Measurements from ENCODE around the gene TTI1.
"Not testable (repeated sequence)": the region's sequence is repeated elsewhere in the genome, so short reads cannot be mapped to it uniquely, and the experiment has no call there.

TTI1 gene

DNA sequence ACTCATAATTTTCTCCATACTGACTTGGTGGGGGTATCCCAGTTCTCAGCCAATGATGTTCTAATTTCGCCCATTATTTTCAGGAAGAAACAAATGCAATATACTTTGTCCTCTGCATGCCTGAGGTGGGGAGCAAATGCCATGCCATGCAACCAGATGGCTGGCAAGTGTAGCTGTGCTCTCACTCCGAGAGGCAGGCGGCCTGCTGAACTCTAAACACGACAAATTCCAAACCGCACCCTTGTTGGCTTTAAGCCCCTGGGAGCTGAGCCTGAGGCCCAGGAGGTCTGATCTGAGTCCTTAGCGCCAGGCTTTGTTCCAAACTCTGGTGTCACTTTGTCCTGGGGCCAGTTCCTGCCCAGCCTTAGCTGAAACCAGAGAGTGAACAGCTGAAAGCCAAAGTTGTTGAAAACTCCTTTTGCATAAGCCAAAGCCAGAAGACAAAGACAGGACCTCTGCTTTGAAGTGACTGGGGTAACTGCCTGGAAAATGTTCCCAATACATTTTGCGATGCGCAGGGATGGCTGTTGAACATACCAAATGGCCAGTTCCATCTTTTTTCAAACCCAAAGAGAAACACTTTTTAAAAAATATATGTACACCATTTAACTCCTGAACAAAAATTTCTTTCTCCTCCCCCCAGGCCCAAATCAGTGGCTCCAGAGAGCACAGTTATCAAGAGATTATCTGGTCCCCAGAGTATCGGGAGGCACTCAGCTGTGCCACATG lies 46.2 kb downstream of the TTI1 start:
- no peak for DNase-seq

DNA sequence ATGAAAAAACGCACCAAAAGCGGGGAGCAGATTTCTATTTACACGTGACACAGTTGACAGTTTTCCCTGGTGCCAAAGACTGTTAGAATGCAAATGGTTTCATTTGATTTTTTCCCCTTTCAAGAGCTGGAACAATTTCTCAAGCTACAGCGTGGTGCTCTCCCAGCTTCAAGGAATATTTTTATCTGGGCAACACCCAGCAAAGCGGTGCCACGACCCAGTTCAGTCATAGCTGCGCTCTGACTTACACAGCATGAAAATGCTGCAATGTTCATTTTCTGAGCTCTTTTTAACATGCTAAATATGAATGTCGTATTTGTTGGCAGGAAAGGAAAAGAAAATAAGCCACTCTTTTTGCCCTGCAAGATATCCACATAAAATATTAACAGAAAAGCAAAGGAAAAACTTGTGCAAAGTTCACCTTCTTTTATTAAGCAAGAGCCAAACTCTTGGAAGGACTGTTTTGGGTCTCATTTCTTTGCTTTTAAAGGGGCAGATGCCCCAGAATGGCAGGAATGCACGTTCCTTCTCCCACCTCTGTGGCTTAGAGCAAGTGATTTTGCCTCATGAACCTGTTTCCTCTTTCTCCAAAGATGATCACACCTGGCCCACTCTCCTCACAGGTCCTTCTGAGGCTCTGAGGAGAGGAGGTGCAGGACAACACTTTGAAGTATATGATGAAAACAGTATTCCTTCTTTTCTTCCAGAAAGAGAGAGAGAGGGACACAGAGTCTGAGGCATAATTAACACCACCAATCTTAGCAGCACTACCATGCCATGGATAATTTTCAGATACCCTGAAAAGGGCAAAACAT lies 47.0 kb downstream of the TTI1 start:
- no peak for DNase-seq

DNA sequence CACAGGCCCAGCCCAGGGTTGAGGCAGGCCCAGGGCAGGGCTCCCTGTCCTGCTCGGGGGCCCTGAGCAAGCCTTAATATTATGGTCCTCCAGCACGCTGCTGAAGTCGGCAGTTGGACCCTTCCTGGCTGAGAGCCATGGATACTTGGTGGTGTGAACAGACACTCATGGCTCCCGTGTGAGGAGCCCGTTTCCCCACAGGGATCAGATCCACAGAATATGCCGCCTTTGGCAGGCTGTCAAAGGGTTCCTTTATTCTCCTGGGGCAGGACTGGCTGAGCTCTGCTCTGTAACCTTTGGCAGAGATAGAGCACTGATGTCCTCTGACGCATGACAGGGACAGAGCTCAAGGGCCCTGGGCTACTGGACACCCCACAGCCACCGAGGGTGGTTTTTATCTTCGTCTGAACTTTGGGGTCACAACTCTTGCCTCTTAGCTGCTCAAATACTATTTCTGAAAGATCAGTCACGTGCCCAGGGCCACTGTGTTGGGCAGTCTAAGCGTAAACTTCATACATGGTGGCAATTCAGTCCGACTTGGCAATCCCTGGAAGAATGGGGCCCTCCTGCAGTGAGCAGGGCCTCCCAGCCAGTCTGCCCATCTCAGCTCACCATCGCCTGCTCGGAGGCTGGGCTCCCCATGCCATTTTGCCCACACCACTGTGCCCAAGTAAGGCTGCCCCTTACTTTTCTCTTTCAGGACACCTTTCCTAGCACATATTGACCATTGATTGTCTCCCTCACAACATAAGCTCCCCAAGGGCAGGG lies 49.1 kb downstream of the TTI1 start:
- no peak for DNase-seq

DNA sequence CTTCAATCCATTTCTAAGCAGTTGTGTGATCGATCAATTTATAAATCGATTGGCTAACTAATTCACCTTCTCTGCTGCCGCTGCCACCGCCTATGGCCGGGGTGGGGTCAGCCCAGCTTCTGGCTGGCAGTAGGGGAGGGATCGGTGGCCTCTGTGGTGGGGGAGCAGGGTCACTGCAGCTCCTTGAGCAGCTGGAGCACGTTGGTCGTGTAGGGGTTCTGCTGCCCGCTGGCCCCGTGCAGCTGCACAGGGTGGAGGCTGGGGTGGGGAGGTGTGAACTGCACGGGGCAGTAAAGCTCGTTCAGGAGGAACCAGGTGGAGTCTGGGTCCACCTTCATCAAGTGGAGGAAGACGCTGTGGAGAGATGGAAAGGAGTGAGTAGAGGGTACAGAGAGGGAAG lies 50.0 kb downstream of the TTI1 start:
- DNase-seq: no peak

DNA sequence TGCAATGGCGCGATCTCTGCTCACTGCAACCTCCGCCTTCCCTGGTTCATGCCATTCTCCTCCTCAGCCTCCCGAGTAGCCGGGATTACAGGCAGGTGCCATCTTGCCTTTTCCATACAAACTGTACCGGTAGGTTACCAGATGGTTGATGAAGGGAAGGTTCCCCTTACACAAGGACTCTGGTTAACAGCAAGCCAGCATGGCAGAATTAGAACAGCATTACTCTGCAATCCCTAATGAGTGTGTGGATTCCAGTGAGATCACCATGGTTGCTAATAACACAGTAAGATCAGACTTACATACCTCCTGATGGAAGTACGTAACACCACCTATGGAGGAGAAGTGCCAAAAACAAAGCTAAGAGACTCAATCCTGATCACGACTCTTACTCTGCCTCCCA lies 51.7 kb downstream of the TTI1 start:
- DNase-seq: no peak

DNA sequence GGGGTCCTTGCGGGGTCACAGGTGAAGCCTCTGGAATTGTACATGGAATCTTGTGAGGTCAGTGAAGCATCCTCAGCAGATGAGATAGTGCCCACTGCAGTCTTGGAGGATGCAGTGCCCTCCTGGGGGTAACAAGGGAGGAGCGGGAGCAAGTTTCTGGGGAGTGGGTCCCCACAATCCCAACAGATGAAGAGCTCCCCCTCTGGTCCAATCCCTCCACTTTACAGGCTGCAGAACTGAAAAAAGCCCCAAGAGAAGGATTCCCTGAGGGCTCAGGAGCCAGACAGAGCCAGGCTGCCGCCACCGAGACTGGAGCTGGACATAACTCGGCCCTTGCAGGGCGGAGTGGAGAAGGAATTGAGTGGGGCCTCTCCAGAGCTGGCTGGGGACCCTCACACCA lies 52.4 kb downstream of the TTI1 start:
- no peak for DNase-seq

DNA sequence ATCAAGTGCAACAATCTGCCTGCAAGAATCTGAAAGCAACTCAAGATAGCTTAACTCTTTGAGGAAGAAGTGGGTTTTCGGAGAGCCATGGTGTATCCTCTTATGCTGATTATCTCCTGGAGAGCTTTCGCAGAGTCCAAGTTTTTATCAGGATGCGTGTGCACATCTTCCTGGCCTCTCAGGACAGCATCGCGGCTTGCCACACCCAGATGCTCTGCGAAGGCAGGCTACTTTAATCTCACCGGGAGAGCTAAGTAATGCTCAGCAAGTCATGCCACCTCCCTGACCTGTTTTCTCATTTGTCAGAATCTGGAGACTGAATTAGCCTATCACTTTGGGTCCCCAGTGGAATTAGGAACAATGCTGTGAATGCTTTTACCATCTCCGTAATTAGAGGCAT lies 52.9 kb downstream of the TTI1 start:
- no peak for DNase-seq

DNA sequence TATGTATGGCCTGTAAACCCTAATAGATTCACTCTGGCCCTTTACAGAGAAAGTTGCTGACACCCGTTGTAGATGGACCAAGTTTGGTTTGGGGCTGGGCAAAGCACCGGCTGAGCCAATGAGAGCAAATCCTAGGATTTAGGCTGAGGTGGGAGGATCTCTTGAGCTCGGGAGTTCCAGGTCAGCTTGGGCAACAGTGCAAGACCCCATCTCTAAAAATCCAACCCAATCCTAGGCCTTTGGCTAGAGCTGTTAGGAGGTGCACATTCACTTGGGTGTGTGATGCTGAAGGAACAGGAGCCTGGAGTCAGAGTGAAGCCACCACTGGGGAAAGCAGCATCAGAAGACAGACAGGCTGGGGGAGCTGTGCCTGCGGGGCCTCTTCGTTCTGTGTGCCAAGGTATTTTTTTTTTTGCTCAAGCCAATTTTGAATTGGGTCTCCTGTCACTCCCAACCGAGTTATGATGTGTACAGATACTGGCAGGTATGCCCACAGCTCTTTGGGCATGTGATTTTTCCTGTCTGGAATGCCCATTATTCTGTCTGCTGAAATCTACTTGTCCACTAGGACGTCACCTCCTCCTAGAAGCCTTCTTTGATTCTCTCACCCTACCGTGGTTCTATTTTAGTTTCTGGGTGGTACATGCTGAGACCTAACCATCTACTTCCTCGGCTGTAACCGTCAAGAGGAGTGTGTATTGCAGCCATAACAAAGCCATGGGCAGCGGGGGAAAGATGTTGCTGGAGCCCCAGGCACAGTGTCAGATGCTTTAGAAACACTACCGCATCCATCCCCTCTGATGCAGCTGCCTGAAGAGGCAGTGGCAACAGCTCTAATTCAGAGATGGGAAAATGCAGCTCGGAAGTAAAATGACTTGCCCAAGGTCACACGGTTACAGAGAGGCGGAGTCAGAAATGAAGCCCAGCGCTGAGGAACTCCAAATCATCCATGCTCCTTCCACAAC lies 54.0 kb downstream of the TTI1 start:
- no peak for DNase-seq

DNA sequence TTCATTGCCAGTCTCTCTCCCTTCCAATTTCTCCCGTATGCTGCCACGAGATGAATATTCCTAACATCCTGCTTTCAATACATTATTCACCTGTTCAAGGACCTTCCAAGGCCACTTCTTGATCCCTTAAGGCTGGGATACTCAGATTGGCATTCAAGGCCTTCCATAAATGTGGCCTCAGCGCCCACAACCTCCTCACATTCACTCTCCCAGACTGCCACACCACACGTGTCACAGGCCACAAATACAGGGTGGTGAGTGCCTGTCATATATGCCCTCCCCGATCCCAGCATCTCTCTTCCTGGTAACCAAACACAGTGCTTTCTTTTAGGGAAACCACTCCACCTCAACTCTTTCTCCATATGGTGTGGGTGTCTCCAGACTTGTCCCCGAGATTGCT lies 55.5 kb downstream of the TTI1 start:
- DNase-seq: no peak

DNA sequence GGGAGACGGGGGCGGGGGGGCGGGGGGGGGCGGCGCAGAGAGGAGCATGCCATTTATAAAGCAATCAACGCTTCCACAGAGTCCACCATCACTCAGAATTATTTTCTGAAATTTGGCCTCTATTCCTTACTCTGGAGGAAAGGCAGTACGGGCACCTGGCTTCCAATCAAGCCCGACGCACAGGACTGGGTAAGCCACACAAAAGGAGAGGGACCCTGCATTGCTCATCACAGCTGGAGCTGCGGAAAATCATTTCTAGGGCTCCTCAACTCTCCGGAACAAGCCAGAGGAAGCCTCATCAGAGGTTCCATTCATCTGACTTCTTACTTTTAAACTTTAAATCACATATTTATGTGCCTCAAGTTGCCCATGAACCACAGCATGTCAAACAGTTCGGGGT lies 55.9 kb downstream of the TTI1 start:
- DNase-seq: no peak

DNA sequence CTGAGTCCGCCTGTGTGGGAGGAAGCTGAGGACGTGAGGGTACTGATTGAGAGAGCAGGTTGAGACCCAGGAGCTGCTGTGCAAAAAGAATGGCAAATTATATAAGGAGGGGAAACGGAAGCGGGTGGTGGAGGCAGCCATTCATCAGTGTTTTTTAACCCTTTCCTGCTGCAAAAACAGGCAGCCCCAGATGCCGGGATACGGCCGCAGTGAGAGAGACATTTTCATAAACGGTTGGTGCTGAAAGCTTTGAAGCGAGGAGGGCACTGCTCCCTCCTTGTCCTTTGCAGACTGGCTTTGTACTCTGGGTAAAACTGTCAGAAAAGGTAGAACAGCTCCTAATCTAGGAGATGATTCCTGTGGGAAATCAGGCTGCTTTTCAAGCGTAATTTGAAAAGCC lies 56.4 kb downstream of the TTI1 start:
- DNase-seq: no peak

DNA sequence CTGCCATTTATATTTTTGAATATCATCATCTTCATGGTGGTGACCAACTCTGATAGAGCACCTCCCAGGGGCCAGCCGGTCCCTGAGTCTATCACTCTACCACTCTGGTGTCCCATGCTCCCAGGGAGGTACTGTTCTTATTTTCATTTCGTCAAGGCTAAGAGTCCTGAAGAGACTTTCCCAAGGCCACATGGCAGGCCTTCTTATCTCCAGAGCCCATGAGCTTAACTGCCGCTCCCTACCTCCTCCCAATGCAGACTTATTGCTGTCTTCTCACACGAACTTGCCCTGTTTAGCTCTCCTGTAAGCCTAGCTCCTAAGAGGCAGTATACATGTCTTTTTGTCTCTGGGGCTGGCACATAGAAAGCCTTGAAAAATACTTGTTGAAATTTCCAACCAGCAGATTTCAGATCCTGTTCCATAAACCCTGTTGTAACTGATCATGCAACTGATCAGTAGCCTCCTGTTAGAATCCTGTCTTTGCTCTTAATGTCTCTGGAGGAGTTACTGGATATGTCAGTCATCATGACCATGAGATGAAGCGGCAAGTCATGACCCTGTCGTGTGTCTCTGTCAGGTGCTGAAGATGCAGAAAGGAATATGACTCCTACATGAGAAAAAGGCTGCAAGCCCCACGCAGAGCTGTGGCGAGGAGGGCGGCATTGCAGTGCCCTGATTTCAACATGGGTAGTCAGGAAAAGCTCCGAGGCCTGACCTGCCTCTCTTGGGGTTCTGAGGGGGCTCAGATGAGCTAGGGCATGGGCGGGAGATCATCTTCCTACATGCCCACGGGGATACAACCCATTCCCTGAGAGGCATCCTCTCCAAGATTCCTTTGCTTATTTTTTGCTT lies 60.0 kb downstream of the TTI1 start:
- DNase-seq: no peak

DNA sequence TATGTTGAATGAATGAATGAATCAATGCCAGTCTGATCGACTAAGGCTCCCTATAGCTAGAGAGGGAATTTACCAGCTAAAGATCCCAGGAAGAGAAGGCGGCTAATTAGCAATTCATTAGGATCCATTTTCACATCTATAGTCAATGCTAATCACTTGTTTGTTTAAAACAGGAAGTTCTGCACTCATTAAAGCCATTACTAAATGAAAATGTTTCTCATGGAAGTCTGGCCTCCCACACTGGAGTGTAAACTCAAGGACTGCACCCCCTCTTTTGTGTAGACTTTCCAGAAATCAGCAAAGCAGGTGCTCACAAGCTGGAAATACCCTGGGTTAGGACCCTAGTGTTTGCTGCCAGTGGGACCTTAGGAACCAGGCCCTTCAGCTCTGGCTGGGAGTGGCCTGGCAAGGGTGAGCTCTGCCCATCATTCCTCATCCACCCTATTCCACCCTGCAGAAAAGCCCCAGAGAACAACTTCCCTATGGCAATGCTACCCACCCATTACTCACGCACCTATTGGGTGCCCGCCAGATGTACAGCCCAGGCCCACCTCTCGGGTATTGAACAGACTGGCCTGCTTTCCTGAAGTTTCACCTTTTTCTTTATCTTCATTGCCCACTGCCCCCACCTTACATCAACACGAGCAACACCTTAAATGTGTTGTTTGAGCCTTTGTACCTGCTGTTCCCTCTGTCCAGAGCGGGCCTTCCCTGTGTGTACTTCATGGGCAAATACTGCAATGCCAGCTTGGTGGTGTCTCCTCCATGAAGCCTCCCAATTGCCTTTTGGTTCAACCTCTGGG lies 60.8 kb downstream of the TTI1 start:
- DNase-seq: no peak

DNA sequence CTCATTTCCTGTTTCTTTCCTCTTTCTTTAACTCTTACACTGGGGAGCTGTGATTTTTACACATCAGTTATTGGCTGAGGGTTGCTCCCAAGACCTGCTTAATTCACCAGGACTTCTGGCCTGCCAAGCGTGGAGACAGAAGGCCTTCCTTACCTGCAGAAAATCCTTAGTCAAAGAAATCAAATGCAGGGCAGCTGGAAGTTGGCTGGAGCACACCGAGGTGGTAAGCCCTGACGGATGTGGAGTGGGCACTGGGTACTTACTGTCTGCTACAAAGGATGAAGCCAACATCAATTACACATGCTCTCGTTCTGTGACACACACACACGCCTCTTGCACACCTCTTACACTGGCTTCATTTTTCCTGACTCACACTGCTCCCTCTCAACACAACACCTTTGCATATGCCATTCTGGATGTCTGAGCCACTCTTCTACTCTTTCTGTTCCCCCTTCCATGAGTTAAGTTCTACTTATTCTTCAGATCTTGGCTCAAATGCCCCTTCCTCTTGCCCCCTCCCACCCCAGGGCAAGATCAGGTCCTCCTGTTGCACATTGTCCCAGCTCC lies 61.6 kb downstream of the TTI1 start:
- DNase-seq: no peak

DNA sequence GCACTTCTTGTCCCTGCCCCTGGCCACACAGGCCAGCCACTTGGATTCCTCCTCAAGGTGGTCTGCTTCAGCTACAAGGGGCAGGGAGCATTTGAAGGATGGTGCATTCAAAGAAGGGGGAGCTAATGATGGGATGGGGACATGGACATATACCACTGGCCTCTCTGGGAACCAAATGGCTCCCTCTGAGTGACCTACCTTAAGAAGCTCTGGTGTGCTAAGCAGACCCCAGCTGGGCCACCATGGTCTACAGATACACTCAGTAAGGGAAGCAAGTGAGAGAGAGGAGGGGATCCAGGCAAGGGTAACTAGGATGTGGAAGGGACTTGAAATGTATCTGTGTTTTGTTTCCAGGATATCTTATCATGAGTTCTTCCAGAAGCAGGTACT lies 62.4 kb downstream of the TTI1 start:
- no peak for DNase-seq

DNA sequence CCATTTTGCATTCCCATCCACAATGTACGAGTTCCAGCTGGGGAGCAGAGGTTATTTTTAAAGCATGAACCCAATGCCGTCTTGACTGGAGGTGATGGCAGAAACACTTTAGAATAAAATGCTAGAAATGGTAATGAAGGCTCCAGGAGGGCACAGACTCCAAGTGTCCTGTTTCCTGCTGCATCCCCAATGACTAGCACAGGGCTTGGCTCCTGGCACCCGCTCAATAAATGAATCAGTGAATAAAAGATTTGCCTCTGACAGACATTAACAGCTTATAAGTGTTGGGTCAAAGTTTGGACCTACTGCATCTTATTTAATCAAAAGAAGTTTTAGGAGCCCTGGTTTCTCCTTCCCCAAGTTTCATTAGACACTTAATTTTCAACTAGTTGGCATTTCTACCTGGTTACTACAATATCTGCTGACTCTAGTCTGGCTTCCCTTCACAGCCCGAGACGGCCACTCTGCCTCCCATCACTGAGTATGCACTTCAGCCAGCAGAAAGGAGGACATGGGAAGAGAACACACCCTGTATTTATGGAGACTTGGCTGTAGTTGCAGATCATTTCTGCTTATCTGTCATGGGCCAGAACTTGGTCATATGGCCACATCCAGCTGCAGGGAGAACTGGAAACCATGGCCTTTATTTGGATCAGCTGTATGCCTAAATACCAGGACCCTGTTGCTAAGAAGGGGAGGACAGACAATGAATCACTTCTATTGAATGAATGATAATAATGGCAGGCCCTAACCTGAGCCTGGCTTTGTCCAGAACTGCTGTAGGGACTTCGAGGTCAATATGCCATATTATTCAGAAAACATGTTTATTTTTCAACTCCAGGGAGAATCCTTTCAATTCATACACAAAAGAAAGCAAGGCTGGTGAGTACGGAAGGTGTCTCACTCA lies 63.1 kb downstream of the TTI1 start:
- DNase-seq: no peak

DNA sequence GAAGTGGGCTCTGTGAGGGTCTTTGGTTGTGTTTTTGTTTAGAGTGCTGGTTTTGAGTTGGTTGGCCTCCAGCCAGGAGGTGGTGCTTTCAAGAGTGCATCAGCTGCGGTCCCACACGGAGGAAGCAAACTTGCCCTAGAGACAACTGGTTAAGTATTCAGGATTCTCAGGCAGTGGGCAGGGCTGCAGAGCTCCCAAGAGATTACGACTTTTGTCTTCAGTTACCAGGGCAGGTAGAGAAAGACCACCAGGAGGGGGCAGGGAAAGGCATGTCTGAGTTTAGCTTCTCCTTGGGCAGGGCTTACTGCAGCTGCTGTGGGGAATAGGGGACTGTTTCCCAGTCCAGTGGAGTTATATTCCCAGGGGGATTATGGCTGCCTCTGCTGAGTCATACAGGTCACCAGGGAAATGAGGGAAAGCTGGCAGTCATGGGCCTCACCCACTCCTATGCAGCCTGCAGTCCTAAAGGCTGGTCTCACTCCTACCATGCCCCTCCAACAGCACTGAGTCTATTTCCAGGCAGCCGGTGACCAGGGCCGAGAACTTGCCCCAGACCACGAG lies 64.3 kb downstream of the TTI1 start:
- no peak for DNase-seq

DNA sequence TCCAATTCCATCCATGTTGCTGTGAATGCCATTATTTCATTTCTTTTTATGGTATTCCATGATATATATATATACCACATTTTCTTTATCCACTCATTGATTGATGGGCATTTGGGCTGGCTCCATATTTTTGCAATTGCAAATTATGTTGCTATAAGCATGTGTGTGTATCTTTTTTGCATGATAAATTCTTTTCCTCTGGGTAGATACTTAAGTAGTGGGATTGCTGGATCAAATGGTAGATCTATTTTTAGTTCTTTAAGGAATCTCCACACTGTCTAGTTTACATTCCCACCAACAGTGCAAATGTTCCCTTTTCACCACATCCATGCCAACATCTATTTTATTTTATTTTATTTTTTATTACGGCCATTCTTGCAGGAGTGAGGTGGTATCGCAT lies 69.8 kb downstream of the TTI1 start:
- not testable (repeated sequence) for DNase-seq

DNA sequence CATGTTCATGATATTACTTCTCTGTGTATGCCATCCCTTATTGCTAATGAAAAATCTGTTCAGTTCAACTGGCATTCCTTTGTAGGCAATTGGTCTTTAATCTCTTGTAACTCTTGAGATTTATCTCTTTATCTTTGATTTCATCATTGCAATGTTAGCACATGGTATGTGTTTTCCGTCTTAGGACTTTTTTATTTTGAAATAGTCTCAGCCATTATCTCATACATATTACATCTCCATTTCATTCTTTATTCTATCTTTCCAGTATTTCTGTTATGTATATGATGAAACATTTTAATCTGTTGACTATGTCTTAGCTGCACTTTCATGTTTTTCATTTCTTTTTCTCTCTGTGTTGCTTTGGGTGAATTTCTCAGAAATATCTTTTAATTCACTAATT lies 72.2 kb downstream of the TTI1 start:
- peak; percentile 2 for DNase-seq

All from GF-D8 (cell line).